Trophoblast cell (in vitro differentiated cells and primary cell): ENCODE data around the gene DRD2.
A peak's percentile ranks its signal among the peaks of the same experiment; 100 is the strongest.

Source experiments
- DNase-seq, 2 donors: peaks; one replicate each; pipeline ENCODE4 v3.0.0-alpha.2; 2016
- H2AFZ ChIP-seq: 2 replicates; pipeline ENCODE4 v1.6.1; 2013; ENCODE audit warnings: low read length, moderate library complexity, mild to moderate bottlenecking; ENCODE audit not compliant: insufficient read depth, poor library complexity
- H2AK5ac ChIP-seq: 2 replicates; pipeline ENCODE4 v1.6.1; 2013; ENCODE audit warnings: mild to moderate bottlenecking, low read length
- H2BK120ac ChIP-seq: 2 replicates; pipeline ENCODE4 v1.6.1; 2013; ENCODE audit warnings: low read length, mild to moderate bottlenecking, moderate library complexity; ENCODE audit not compliant: insufficient read depth, poor library complexity
- H2BK12ac ChIP-seq: 2 replicates; pipeline ENCODE4 v1.6.1; 2013; ENCODE audit warnings: mild to moderate bottlenecking, low read length, moderate library complexity
- H2BK5ac ChIP-seq: 2 replicates; pipeline ENCODE4 v1.6.1; 2013; ENCODE audit warnings: low read length, low read depth, moderate library complexity, mild to moderate bottlenecking; ENCODE audit not compliant: poor library complexity
- H3K14ac ChIP-seq: 2 replicates; pipeline ENCODE4 v1.6.1; 2013; ENCODE audit warnings: mild to moderate bottlenecking, low read length
- H3K18ac ChIP-seq: 2 replicates; pipeline ENCODE4 v1.6.1; 2013; ENCODE audit warnings: mild to moderate bottlenecking, low read length
- H3K23ac ChIP-seq: 2 replicates; pipeline ENCODE4 v1.6.1; 2013; ENCODE audit warnings: low read length
- H3K27ac ChIP-seq: 2 replicates; pipeline ENCODE4 v1.5.1; 2013; ENCODE audit warnings: low read depth, mild to moderate bottlenecking, inconsistent platforms, low read length, moderate library complexity
- H3K27me3 ChIP-seq: 2 replicates; pipeline ENCODE4 v1.6.1; 2013; ENCODE audit warnings: inconsistent platforms, mild to moderate bottlenecking, low read length, moderate library complexity; ENCODE audit not compliant: insufficient read depth
- H3K36me3 ChIP-seq, 2 experiments: 1 replicate in 1 of 2; 2 replicates in 1 of 2; pipeline ENCODE4 v1.6.1; 2013; ENCODE audit warnings: low read length in 2 of 2, mild to moderate bottlenecking in 2 of 2, moderate library complexity in 1 of 2; ENCODE audit not compliant: insufficient read depth in 2 of 2, control insufficient read depth in 1 of 2
- H3K4ac ChIP-seq: 2 replicates; pipeline ENCODE4 v1.6.1; 2013; ENCODE audit warnings: low read depth, mild to moderate bottlenecking, low read length, moderate library complexity
- H3K4me1 ChIP-seq, 2 experiments: 1 replicate in 1 of 2; 2 replicates in 1 of 2; pipeline ENCODE4 v1.6.1; 2013; ENCODE audit warnings: low read length in 2 of 2, mild to moderate bottlenecking in 2 of 2, moderate library complexity in 1 of 2; ENCODE audit not compliant: insufficient read depth in 2 of 2, control insufficient read depth in 1 of 2
- H3K4me2 ChIP-seq: 2 replicates; pipeline ENCODE4 v1.6.1; 2013; ENCODE audit warnings: inconsistent platforms, mild to moderate bottlenecking, low read length, moderate library complexity
- H3K4me3 ChIP-seq: 2 replicates; pipeline ENCODE4 v1.5.1; 2013; ENCODE audit warnings: mild to moderate bottlenecking, low read depth, low read length, inconsistent platforms
- H3K79me1 ChIP-seq: one replicate; pipeline ENCODE4 v1.6.1; 2013; ENCODE audit warnings: low read length
- H3K79me2 ChIP-seq: 2 replicates; pipeline ENCODE4 v1.6.1; 2013; ENCODE audit warnings: low read length, mild to moderate bottlenecking; ENCODE audit not compliant: control insufficient read depth, insufficient read depth, poor library complexity
- H3K9ac ChIP-seq: 2 replicates; pipeline ENCODE4 v1.6.1; 2013; ENCODE audit warnings: mild to moderate bottlenecking, low read length
- H3K9me3 ChIP-seq: 2 replicates; pipeline ENCODE4 v1.6.1; 2013; ENCODE audit warnings: low read depth, mild to moderate bottlenecking, control low read depth, inconsistent platforms, low read length; ENCODE audit not compliant: insufficient read depth
- H4K12ac ChIP-seq: 2 replicates; pipeline ENCODE4 v1.6.1; 2013; ENCODE audit warnings: low read depth, mild to moderate bottlenecking, low read length, moderate library complexity
- H4K8ac ChIP-seq: 2 replicates; pipeline ENCODE4 v1.6.1; 2013; ENCODE audit warnings: low read depth, mild to moderate bottlenecking, low read length, moderate library complexity
- H4K91ac ChIP-seq: one replicate; pipeline ENCODE4 v1.6.1; 2013; ENCODE audit warnings: low read depth, mild to moderate bottlenecking, low read length, moderate library complexity
- WGBS: extraction: QIAGEN DNeasy Blood & Tissue Kit; methylation state at CpG from one replicate; pipeline ENCODE4 v1.1.7; 2013; ENCODE audit warnings: missing lambda C conversion rate; ENCODE audit not compliant: insufficient read length, insufficient coverage; ENCODE audit errors: extremely low coverage; 5-methylcytosine and 5-hydroxymethylcytosine counted together

DRD2 gene

DNA sequence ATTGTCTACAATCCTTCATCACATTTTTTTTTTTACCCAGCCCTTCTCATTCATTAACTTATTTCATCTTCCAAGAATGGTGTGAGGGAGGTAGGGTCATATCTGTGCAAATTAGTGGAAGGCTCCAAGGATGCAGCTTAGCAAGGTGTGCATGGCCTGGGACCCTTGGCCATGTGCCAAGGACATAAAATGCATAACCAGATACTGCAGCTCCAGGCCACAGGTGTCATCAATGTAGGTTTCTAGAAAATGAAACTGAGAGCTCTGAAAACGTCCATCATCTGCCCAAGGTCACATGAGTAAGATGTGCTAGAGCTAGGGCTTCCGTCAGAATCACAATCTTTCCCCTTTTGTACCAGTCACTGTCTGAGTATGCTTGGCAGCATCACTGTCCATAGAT is 57.8 kb downstream of the DRD2 start:
- no peaks in the 10 kb centered on the region for H3K9me3 ChIP-seq
- no peaks in the 10 kb centered on the region for H3K27me3 ChIP-seq
- no peaks in the 10 kb centered on the region for H3K79me1 ChIP-seq

GRCh38 chr11:113415343-113415742 is 59.9 kb downstream of the DRD2 start:
- Histone ChIP-seq H2BK5ac (no peak overlapping the region), H3K18ac (no peak overlapping the region), H3K27ac (no peak overlapping the region), H4K12ac (no peak overlapping the region), H2BK120ac (no peak overlapping the region), H4K91ac (no peak overlapping the region), H3K23ac (no peak overlapping the region), H4K8ac (no peak overlapping the region), H3K4me1 (no peaks in the 10 kb centered on the region), H3K9ac (no peak overlapping the region), H3K4ac (no peak overlapping the region), H3K4me3 (no peak overlapping the region), H3K9me3 (no peaks in the 10 kb centered on the region), H3K14ac (no peak overlapping the region), H2AK5ac (no peak overlapping the region), H3K36me3 (no peaks in the 10 kb centered on the region), H3K79me2 (no peaks in the 10 kb centered on the region), H2AFZ (no peak overlapping the region), H3K79me1 (no peaks in the 10 kb centered on the region), H3K27me3 (no peaks in the 10 kb centered on the region), H2BK12ac (no peak overlapping the region), H3K4me2 (no peak overlapping the region)
- DNase-seq, result no peak
- WGBS, result no CpG with 5 or more reads among the region's 16 CpGs

More for the DNA sequence above, 57.8 kb downstream of the DRD2 start:
- Histone ChIP-seq H3K4me1 (no peaks in the 10 kb centered on the region), H3K79me2 (no peaks in the 10 kb centered on the region), H3K23ac (no peak overlapping the region), H2BK120ac (no peak overlapping the region), H2AK5ac (no peak overlapping the region), H4K91ac (no peak overlapping the region), H2BK5ac (no peak overlapping the region), H4K12ac (no peak overlapping the region), H3K4ac (no peak overlapping the region), H3K18ac (no peak overlapping the region), H3K14ac (no peak overlapping the region), H3K4me2 (no peak overlapping the region), H3K4me3 (no peak overlapping the region), H2BK12ac (no peak overlapping the region), H3K27ac (no peak overlapping the region), H3K36me3 (no peaks in the 10 kb centered on the region), H2AFZ (no peak overlapping the region), H4K8ac (no peak overlapping the region), H3K9ac (no peak overlapping the region)
- WGBS, result no CpG with 5 or more reads among the region's 2 CpGs
- no peak for DNase-seq

- Histone ChIP-seq H3K9ac (no peak overlapping the region), H2AK5ac (no peak overlapping the region), H2AFZ (no peak overlapping the region), H3K4ac (no peak overlapping the region), H4K8ac (no peak overlapping the region), H3K14ac (no peak overlapping the region), H3K4me2 (no peak overlapping the region), H3K23ac (no peak overlapping the region), H3K79me1 (no peaks in the 10 kb centered on the region), H2BK5ac (no peak overlapping the region), H2BK12ac (no peak overlapping the region), H3K9me3 (no peaks in the 10 kb centered on the region), H4K12ac (no peak overlapping the region), H3K4me3 (peak overlapping the region; percentile 25), H3K79me2 (no peaks in the 10 kb centered on the region), H3K27me3 (no peaks in the 10 kb centered on the region), H3K36me3 (no peaks in the 10 kb centered on the region), H2BK120ac (no peak overlapping the region), H3K4me1 (no peaks in the 10 kb centered on the region), H3K18ac (no peak overlapping the region), H4K91ac (no peak overlapping the region), H3K27ac (no peak overlapping the region)
- DNase-seq, result no peak
- no CpG with 5 or more reads among the region's 9 CpGs for WGBS
These were observed 62.5 kb downstream of the DRD2 start for GRCh38 chr11:113412675-113413074.

DNA sequence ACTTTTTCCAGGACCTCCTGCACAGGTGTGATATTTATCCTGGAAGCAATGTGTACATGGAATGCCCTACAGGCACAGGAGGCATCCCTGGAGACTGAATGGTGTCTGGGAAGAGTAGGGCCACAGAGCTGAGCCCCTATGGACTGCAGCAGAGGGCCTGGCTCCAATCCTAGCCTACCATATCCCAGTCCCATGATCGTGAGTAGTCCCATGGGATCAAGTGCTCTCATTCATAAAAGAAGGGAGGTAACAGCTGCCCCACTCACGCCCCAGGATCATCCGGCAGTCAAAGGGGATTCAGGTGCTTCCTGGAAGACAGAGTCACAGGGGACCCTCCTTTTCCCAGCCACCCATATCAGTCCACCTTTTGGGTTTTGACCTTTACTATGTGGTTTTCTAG is 63.7 kb downstream of the DRD2 start:
- Histone ChIP-seq H2BK5ac (no peak overlapping the region), H3K4me2 (no peak overlapping the region), H3K27ac (no peak overlapping the region), H3K23ac (no peak overlapping the region), H2BK120ac (no peak overlapping the region), H3K4me3 (no peak overlapping the region), H4K12ac (no peak overlapping the region), H3K27me3 (no peaks in the 10 kb centered on the region), H4K8ac (no peak overlapping the region), H3K14ac (no peak overlapping the region), H3K9ac (no peak overlapping the region), H4K91ac (no peak overlapping the region), H3K9me3 (no peaks in the 10 kb centered on the region), H3K79me2 (no peaks in the 10 kb centered on the region), H3K4ac (no peak overlapping the region), H2BK12ac (no peak overlapping the region), H3K36me3 (no peaks in the 10 kb centered on the region), H3K18ac (no peak overlapping the region), H3K4me1 (no peaks in the 10 kb centered on the region), H3K79me1 (no peaks in the 10 kb centered on the region), H2AFZ (no peak overlapping the region), H2AK5ac (no peak overlapping the region)
- no CpG with 5 or more reads among the region's 3 CpGs for WGBS
- DNase-seq, result no peak
